Common myeloid progenitor, CD34-positive (primary cell): ENCODE results near the gene CUX1.

Source experiments
- CTCF ChIA-PET: fragments of 350-600 bp; sonication (Branson Sonifier 250); formaldehyde crosslinking; loops from one replicate; lab custom pipeline; 2021; ENCODE audit warnings: antibody characterized with exemption; lab: Charles Lee
- POLR2A ChIA-PET: fragments of 350-600 bp; sonication (Branson Sonifier 250); formaldehyde crosslinking; loops from one replicate; lab custom pipeline; 2021; ENCODE audit warnings: antibody characterized with exemption; lab: Charles Lee
- DNase-seq, 3 donors: peaks; one replicate each; pipeline versions ENCODE4 v3.0.0 to v3.0.0-alpha.2; 2013
- H3K27ac ChIP-seq, 2 experiments: 1 replicate in 1 of 2; 2 replicates in 1 of 2; pipeline ENCODE4 v1.7.0; 2013; ENCODE audit warnings: inconsistent platforms in 2 of 2, low read length in 2 of 2, mild to moderate bottlenecking in 2 of 2, low read depth in 1 of 2, moderate library complexity in 1 of 2; ENCODE audit not compliant: severe bottlenecking in 2 of 2, insufficient read depth in 1 of 2, poor library complexity in 1 of 2
- H3K27me3 ChIP-seq, 5 experiments: replicated peaks in 2 of 5; 1 replicate in 3 of 5; 2 replicates in 2 of 5; pipeline versions ENCODE4 v1.6.1 to v1.7.0; 2013; ENCODE audit warnings: low read length in 4 of 5, mild to moderate bottlenecking in 2 of 5, moderate library complexity in 2 of 5, inconsistent platforms in 1 of 5; ENCODE audit not compliant: insufficient read depth in 5 of 5, control insufficient read depth in 4 of 5
- H3K36me3 ChIP-seq, 4 experiments: 1 replicate in 2 of 4; 2 replicates in 2 of 4; pipeline versions ENCODE4 v1.6.1 to v1.7.0; 2013; ENCODE audit warnings: low read length in 3 of 4, control low read depth in 1 of 4, mild to moderate bottlenecking in 1 of 4; ENCODE audit not compliant: control insufficient read depth in 4 of 4, insufficient read depth in 4 of 4
- H3K4me1 ChIP-seq, 4 experiments: 1 replicate in 3 of 4; 2 replicates in 1 of 4; pipeline versions ENCODE4 v1.6.1 to v1.7.1; 2013; ENCODE audit warnings: low read length in 3 of 4, mild to moderate bottlenecking in 3 of 4, control low read depth in 1 of 4, inconsistent platforms in 1 of 4, moderate library complexity in 1 of 4; ENCODE audit not compliant: control insufficient read depth in 4 of 4, insufficient read depth in 4 of 4; ENCODE audit errors: control extremely low read depth in 1 of 4
- H3K4me3 ChIP-seq, 7 experiments: 1 replicate in 4 of 7; 2 replicates in 3 of 7; pipeline versions ENCODE4 v1.5.1 to v1.7.0; 2013; ENCODE audit warnings: mild to moderate bottlenecking in 7 of 7, low read length in 6 of 7, moderate library complexity in 6 of 7, inconsistent platforms in 2 of 7, low read depth in 2 of 7, control low read depth in 1 of 7; ENCODE audit not compliant: insufficient read depth in 4 of 7, control insufficient read depth in 1 of 7; ENCODE audit errors: extremely low read depth in 1 of 7
- H3K9me3 ChIP-seq, 5 experiments: 1 replicate in 4 of 5; 2 replicates in 1 of 5; pipeline versions ENCODE4 v1.6.1 to v1.7.1; 2013; ENCODE audit warnings: low read length in 4 of 5, mild to moderate bottlenecking in 2 of 5, inconsistent platforms in 1 of 5, low read depth in 1 of 5, moderate library complexity in 1 of 5; ENCODE audit not compliant: control insufficient read depth in 4 of 5, insufficient read depth in 2 of 5; ENCODE audit errors: control extremely low read depth in 1 of 5
- WGBS: methylation state at CpG from one replicate; pipeline ENCODE4 v1.1.5; 2013; ENCODE audit not compliant: insufficient coverage; 5-methylcytosine and 5-hydroxymethylcytosine counted together

Gene CUX1

DNA sequence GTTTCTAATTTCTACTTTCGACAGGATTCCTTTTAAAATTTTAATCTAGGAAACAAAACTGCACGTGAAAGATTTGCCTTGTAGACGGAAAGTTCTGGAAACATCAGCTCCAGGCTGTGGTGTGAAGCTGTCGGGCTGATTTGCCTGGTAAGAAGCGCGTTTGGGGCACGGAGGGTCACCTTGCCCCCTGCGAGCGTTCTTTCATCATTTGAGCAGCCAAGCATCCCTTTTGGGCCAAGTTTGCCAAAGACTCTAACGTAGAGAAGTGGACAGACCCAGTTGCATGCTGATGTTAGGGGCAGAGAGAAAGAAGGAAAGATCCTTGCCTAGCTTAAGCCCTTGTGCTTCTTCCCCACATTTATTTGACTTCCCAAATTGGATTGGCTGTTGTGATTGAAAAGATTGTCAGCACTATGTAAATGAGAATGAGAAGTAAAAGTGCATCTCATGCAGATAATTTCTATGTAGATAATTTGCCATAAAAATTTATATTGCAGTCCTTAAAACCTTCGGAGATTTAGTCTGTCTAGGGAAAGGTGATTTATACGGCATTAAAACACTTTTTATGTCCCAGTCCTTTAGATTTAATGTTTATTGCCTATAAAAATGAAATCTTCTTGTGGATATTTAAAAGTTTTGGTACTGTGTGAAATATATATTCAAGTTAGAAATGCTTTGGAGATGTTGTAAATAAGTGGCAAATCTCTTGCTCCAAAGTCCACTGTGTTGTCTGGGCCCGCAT lies 76.1 kb downstream of the CUX1 start:
- H3K4me1 ChIP-seq, result peaks cover 4 to 32% (median 12%) of the 10 kb centered on the region in 4 experiments
- WGBS, result 94% methylated on average over 7 of the region's 13 CpGs
- H3K36me3 ChIP-seq, result no peaks in the 10 kb centered on the region
- CTCF ChIA-PET, result interaction anchor here (1.5 kb wide), 1 partner anchor 9 kb away, joined by 5 read pairs; no protein-coding TSS in a partner anchor
- no peak overlapping the region for H3K27ac ChIP-seq
- H3K9me3 ChIP-seq, result no peaks in the 10 kb centered on the region
- no peak overlapping the region for H3K4me3 ChIP-seq
- POLR2A ChIA-PET, result no interaction called here
- no peak for DNase-seq
- H3K27me3 ChIP-seq, result no peaks in the 10 kb centered on the region

GRCh38 chr7:101896316-101896715 lies 78.9 kb downstream of the CUX1 start:
- H3K4me1 ChIP-seq, result peaks cover 4 to 35% (median 11%) of the 10 kb centered on the region in 4 experiments
- POLR2A ChIA-PET, result interaction anchor here (1.2 kb wide), 1 partner anchor 79 kb away, joined by 3 read pairs; the partner anchor contains the start of gene CUX1
- peaks cover 0 to 3% (median 1%) of the 10 kb centered on the region in 4 experiments for H3K36me3 ChIP-seq
- H3K27ac ChIP-seq, result peak overlapping the region; percentile 27 to 55
- WGBS, result 96% methylated on average over 8 of the region's 9 CpGs
- H3K27me3 ChIP-seq, result no peaks in the 10 kb centered on the region
- H3K4me3 ChIP-seq, result no peak overlapping the region
- no peak for DNase-seq
- CTCF ChIA-PET, result interaction anchor here (0.6 to 1.1 kb wide), 2 partner anchors 14 to 17 kb away, joined by 3 read pairs; no protein-coding TSS in a partner anchor
- no peaks in the 10 kb centered on the region for H3K9me3 ChIP-seq

GRCh38 chr7:101896941-101897340 lies 79.5 kb downstream of the CUX1 start:
- H3K27ac ChIP-seq, result peak overlapping the region; percentile 27 to 55
- peaks cover 4 to 35% (median 11%) of the 10 kb centered on the region in 4 experiments for H3K4me1 ChIP-seq
- no peaks in the 10 kb centered on the region for H3K27me3 ChIP-seq
- ChIA-PET POLR2A (interaction anchor here (1.2 kb wide), 1 partner anchor 79 kb away, joined by 3 read pairs; the partner anchor contains the start of gene CUX1), CTCF (interaction anchor here (0.6 to 1.1 kb wide), 3 partner anchors 13 to 27 kb away, joined by 3 read pairs; no protein-coding TSS in a partner anchor)
- peaks cover 0 to 3% (median 1%) of the 10 kb centered on the region in 4 experiments for H3K36me3 ChIP-seq
- peak; percentile 64 to 93 (median 90) for DNase-seq
- 14% methylated on average over 5 of the region's 7 CpGs for WGBS
- H3K4me3 ChIP-seq, result peak overlapping the region in 2 of 7 experiments; percentile 15 to 20
- H3K9me3 ChIP-seq, result no peaks in the 10 kb centered on the region

- Histone ChIP-seq H3K36me3 (peaks cover 0 to 3% (median 1%) of the 10 kb centered on the region in 4 experiments), H3K27ac (peak overlapping the region in 1 of 2 experiments; percentile 55), H3K27me3 (no peaks in the 10 kb centered on the region), H3K4me3 (no peak overlapping the region), H3K9me3 (no peaks in the 10 kb centered on the region), H3K4me1 (peaks cover 0 to 31% (median 11%) of the 10 kb centered on the region in 4 experiments)
- WGBS, result 95% methylated on average over 7 of the region's 10 CpGs
- ChIA-PET POLR2A (interaction anchor here (0.8 kb wide), 1 partner anchor 43 kb away, joined by 5 read pairs; no protein-coding TSS in a partner anchor), CTCF (interaction anchor here (0.9 to 1.0 kb wide), 3 partner anchors 8 to 30 kb away, joined by 3 to 4 read pairs (median 3); no protein-coding TSS in a partner anchor)
- no peak for DNase-seq
Measured at GRCh38 chr7:101898106-101898505, 80.7 kb downstream of the CUX1 start.

- no peak overlapping the region for H3K27ac ChIP-seq
Measured at GRCh38 chr7:101899616-101900015, 82.2 kb downstream of the CUX1 start.

DNA sequence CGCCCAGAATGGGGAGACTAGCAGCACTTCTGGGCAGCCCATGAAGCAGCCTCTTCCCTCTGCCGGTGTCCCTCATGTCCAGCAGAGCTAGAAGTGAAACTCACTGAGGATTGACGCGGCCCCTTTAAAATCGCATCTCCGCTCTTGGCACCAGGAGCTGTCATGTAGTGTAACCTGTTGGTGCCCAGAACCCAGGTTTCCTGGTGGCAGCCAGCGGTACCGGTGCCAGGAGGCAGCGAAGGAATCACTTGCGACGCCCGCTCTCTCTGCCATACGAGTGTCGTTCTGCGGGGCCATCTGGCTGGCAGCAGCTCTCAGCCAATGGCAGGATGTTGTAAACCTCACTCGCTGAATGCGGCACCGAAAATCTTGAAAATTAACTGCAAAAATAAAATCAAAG lies 82.7 kb downstream of the CUX1 start:
- CTCF ChIA-PET, result interaction anchor here (0.6 to 1.7 kb wide), 4 partner anchors 10 to 304 kb away, joined by 3 to 5 read pairs (median 3); no protein-coding TSS in a partner anchor
- POLR2A ChIA-PET, result interaction anchor here (1.2 kb wide), 1 partner anchor 17 kb away, joined by 5 read pairs; no protein-coding TSS in a partner anchor
- Histone ChIP-seq H3K4me1 (peaks cover 0 to 31% (median 13%) of the 10 kb centered on the region in 4 experiments), H3K27me3 (no peaks in the 10 kb centered on the region), H3K4me3 (no peak overlapping the region), H3K36me3 (peaks cover 0 to 3% (median 1%) of the 10 kb centered on the region in 4 experiments), H3K27ac (no peak overlapping the region), H3K9me3 (no peaks in the 10 kb centered on the region)
- DNase-seq, result no peak
- WGBS, result 96% methylated on average over 17 of the region's 18 CpGs

More at GRCh38 chr7:101899616-101900015, 82.2 kb downstream of the CUX1 start:
- no peak overlapping the region for H3K4me3 ChIP-seq
- DNase-seq, result no peak
- H3K9me3 ChIP-seq, result no peaks in the 10 kb centered on the region
- 98% methylated on average over 7 of the region's 7 CpGs for WGBS
- peaks cover 0 to 3% (median 1%) of the 10 kb centered on the region in 4 experiments for H3K36me3 ChIP-seq
- no peaks in the 10 kb centered on the region for H3K27me3 ChIP-seq
- H3K4me1 ChIP-seq, result peaks cover 0 to 31% (median 11%) of the 10 kb centered on the region in 4 experiments
- ChIA-PET CTCF (interaction anchor here (0.6 to 1.7 kb wide), 3 partner anchors 14 to 303 kb away, joined by 3 to 5 read pairs (median 3); no protein-coding TSS in a partner anchor), POLR2A (interaction anchor here (1.2 kb wide), 1 partner anchor 17 kb away, joined by 5 read pairs; no protein-coding TSS in a partner anchor)
